Ammon's horn (tissue), 1 donor: ENCODE results near the gene RRP1B.
"Not testable (repeated sequence)": the region's sequence is repeated elsewhere in the genome, so short reads cannot be mapped to it uniquely, and the experiment has no call there.

Experiments used
- DNase-seq: peaks from one replicate; pipeline ENCODE4 v3.0.0-alpha.2; 2016; ENCODE audit warnings: low spot score

Gene RRP1B

DNA sequence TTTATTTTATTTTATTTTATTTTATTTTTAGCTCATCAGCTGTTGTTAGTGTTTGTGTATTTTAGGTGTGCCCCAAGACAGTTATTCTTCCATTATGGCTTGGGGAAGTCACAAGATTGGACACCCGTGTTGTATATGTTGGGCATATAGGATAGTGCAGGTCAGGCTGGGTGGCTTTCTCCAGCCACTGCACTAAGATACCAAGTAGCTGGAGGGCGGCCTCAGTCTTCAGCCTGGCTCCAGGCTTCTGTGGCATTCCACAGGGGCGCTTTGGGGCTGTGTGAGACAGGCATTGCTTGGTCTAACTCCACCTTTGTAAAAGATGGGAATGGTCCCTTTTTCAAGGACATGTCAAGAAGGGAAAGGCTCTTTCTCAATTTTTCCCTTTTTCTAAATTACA lies 16.5 kb downstream of the RRP1B start:
- no peak for DNase-seq

DNA sequence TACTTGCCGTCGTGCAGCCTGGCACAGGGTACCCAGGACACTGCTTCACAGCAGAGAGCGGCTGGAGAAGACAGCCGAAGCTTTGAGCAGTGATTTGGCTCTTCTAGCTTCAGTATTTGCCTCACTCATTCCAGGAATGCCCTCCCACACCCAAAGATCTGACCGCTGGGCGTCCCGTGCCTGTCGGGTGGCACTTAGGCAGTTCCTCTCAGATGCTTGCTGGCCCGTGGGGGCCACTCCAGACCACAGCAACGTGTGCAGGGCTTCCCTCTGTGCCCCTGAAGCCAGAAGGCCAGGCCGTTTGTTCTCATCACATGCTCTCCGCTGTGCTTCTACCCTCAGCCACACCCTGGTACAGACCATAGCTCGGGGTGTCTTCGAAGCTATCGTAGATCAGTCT lies 17.0 kb downstream of the RRP1B start:
- no peak for DNase-seq

DNA sequence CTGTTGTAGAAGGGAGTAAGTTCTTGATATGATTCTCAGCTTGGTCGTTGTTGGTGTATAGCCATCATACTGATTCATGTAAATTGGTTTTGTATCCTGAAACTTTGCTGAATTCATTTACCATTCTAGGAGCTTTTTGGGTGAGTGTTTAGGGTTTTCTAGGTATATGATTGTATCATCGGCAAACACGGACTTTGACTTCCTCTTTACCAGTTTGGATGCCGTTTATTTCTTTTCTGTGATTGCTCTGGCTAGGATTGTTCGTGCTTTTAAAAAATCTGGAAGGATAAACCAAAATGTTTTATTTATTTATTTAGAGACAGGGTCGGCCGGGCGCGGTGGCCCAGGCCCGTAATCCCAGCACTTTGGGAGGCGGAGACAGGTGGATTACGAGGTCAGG lies 20.6 kb downstream of the RRP1B start:
- no peak for DNase-seq

DNA sequence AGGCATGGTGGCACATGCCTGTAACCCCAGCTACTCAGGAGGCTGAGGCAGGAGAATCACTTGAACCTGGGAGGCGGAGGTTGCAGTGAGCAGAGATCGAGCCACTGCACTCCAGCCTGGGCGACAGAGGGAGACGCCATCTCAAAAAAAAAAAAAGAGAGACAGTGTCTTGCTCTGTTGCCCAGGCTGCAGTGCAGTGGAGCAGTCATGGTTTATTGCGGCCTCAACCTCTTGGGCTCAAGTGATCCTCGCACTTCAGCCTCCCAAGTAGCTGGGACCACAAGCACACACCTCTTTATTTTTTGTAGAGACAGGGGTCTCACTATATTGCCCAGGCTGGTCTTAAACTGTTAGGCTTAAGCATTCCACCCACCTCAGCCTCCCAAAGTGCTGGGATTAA lies 21.1 kb downstream of the RRP1B start:
- DNase-seq: not testable (repeated sequence)

DNA sequence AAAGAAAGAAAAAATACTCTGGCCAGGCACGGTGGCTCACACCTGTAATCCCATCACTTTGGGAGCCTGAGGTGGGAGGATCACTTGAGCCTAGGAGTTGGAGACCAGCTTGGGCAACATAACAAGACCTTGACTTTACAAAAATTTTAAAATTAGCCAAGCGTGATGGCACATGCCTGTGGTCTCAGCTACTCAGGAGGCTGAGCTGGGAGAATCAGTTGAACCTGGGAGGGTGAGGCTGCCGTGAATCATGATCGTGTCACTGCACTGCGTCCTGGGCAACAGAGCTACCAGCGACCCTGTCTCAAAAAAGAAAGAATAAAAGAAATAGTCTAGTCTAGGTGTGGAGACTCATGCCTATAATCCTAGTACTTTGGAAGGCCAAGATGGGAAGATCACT lies 22.3 kb downstream of the RRP1B start:
- DNase-seq: no peak

DNA sequence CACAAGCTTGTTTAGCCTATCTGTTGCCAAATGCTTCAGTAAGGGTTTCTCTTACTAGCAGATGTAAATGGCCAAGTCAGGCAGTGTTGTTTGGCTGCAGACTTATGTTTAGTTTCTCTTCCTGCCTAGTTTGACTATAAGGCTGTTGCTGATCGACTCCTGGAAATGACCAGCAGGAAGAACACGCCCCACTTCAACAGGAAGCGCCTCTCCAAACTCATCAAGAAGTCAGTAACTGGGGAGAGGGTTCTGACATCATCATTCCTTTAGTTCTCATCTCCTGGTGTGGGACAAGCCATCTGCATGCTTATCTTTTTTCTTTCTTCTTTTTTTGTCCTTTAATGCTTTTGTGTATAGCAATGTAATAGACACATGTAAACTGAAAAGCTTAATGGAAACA lies 25.1 kb downstream of the RRP1B start:
- DNase-seq: no peak

DNA sequence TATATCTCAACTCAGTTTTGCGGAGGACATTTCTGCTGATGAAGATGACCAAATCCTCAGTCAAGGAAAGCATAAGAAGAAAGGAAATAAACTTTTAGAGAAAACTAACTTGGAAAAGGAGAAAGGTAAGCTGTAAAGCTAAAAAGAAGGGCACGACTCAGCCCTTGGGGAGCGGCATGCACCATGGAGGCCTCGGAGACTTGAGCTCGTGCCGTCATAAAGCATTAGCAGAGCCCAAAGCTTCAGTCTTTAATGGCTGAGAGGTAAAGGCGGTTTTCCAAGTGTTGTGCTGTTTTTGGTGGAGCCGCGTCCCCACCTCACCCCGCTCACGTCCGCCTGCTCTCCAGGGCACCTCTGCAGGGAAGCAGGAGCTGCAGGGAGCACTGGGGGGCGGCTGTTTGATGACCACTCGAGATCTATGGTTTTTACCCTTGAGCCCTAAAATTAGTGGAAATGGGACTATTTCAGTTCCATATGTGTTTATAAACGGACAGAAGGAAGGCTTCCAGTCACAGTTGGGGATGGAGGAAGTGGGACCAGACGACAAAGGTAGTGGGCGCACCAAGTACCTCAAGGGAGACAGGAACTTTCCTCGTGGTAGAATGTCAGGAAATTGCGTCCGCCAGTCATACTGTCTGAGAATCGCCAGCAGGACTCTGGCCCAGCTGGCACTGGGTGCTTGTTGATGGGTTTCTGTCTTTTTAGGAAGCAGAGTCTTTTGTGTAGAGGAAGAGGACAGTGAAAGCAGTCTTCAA lies 27.6 kb downstream of the RRP1B start:
- DNase-seq: no peak

DNA sequence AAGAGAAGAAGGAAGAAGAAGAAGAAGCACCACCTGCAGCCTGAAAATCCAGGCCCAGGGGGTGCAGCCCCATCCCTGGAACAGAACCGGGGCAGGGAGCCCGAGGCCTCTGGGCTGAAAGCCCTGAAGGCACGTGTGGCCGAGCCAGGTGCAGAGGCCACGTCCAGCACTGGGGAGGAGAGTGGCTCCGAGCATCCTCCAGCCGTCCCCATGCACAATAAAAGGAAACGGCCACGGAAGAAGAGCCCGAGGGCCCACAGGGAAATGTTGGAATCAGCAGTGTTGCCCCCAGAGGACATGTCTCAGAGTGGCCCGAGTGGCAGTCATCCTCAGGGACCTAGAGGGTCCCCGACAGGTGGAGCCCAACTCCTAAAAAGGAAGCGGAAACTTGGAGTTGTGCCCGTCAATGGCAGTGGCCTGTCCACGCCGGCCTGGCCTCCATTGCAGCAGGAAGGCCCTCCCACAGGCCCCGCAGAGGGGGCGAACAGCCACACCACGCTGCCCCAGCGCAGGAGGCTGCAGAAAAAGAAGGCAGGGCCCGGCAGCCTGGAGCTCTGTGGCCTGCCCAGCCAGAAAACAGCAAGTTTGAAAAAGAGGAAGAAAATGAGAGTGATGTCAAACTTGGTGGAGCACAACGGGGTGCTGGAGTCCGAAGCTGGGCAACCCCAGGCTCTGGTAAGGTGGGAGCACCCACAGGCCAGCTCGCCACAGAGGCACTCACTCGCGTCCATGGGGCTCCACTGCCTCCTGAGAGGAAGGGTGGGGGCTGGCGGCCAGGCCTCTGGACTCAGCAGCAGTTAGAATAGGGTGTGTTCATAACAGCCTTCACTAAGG lies 28.4 kb downstream of the RRP1B start:
- DNase-seq: no peak

DNA sequence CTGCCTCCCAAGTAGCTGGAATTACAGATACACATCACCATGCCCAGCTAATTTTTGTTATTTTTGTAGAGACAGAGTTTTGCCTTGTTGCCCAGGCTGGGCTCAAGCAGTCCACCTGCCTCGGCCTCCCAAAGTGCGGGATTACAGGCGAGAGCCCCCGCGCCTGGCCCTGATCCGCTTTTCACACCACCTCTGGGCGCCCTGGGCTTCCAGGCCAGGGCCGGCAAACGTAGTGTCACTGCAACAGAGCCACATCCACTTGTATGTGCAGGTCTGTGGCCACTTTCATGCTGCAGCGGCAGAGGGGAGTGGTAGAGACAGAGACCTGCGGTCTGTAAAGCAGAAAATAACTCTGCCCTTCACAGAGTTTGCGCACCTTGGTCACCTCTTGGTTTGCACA lies 29.5 kb downstream of the RRP1B start:
- no peak for DNase-seq

DNA sequence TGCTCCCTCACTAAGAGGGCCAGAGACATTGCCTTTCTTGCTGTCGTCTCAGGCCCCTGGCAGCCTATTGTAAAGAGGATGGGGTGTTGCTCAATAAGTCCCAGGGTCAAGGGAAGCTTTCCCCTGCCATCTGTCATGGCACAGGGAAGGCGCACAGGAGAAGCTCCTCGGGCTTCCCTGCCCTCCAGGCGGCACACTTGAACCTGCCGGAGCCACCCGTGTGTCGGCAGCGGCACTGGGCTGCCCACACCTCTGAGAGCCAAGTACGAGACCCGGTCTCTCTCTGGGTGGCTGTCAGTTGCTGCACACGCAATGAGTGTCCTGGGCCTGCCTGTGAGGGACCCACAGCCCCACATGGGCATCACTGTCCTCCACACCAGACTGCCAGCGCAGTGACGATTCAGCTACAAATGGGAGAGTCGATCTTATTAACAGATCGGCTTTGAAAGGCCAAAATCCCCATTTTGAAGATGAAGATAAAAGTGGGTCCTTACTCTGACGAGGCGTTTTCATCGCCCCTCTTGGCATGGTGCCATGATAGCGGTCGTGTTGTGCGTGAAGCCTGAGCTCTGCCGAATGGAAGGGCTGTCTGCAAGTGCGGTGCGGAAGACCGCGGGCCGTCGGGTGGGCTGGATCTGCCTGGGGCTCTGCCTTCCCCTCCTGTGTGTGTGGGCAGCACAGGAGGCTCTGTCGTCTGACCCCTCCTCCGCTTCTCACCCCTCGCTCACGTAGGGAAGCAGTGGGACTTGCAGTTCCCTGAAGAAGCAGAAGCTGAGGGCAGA lies 30.4 kb downstream of the RRP1B start:
- no peak for DNase-seq

DNA sequence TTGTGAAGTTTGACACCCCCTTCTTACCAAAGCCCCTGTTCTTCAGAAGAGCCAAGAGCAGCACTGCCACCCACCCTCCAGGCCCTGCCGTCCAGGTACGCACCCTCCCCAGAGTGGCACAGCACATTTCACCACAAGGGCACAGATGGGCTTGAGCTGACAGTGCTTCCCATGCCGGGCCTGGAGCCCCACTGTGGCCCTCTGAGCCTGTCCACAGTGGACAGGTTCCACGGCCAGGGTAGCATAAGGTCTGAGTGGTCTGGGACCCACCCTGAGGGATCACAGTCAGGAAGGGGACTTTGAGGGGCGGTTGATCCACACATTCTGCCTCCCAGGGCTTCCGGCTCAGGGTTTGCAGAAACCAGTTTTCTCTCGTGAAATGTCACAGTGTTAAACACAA lies 31.0 kb downstream of the RRP1B start:
- no peak for DNase-seq

DNA sequence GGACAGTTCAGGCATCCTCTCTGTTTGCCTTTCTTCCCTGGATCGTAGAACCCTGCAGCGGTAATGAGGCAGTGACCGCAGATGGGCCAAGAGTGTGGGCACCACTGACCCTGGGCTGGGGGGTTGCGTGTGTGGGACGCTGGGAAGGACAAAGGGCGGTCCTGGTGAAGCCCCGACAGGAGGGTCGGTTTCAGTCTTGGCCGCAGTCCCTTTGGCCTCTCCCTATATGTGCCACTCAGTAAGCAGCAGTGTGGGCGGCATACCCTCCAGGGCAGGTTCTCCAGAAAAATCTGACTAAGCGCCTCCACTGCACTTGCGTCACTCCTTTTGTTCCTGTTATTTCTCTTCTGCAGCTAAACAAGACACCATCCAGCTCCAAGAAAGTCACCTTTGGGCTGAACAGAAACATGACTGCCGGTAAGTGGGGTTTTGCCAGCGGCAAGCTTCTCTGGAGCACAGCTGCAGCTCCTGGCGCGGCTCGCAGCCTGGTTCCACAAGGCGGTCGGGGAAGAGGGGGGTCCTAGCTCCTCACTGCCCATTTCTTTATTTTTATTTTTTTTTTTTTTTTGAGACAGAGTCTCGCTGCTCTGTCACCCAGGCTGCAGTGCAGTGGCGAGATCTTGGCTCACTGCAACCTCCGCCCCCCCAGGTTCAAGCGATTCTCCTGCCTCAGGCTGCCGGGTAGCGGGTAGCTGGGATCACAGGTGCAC lies 31.9 kb downstream of the RRP1B start:
- no peak for DNase-seq

DNA sequence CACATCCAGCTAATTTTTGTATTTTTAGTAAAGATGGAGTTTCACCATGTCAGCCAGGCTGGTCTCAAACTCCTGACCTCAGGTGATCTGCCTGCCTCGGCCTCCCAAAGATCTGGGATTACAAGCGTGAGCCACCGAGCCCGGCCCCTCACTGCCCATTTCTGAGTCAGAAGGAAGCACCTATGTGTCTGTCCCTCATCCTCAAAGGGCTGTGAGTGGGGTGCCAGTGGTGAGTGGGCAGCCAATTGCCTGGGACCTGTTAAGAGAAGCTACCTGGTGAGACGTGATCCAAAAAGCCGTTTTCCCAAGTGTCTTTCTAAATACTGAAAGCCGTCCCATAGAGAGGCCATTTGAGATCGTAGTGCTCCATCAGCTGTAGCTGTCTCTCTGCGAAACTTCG lies 32.4 kb downstream of the RRP1B start:
- DNase-seq: no peak

DNA sequence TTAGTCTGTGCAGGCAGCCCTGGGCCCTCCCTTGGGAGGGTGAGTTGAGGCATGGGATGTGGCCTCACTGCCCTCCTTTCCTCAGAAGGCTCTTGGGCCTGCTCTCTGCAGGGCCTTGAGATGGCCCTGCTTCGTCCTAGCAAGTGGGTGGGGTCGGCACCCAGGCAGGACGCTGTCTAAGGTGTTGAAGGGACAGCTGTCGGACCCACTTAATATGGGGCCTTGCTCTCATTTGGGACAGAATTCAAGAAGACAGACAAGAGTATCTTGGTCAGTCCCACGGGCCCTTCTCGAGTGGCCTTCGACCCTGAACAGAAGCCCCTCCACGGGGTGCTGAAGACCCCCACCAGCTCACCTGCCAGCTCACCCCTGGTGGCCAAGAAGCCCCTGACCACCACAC lies 33.6 kb downstream of the RRP1B start:
- no peak for DNase-seq

DNA sequence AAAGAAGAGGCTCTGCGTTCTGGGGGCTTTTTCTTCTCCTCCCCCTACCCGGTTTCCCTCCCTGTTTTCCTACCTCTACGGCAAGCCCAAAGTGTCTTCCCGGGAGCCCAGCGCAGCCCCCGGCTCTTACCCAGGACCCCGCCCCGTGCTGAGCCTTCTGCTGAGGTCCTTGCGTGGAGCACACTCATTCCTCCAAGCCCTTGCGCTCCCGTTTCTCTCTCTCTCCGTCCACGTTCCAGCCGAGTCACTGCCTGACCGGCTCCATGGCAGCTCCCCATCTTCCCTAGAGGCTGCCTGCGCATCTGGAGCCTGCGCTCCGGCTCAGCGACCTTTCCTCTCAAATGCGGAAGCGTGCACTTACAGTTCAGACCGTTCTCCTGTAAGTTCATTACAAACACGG lies 34.6 kb downstream of the RRP1B start:
- DNase-seq: no peak

DNA sequence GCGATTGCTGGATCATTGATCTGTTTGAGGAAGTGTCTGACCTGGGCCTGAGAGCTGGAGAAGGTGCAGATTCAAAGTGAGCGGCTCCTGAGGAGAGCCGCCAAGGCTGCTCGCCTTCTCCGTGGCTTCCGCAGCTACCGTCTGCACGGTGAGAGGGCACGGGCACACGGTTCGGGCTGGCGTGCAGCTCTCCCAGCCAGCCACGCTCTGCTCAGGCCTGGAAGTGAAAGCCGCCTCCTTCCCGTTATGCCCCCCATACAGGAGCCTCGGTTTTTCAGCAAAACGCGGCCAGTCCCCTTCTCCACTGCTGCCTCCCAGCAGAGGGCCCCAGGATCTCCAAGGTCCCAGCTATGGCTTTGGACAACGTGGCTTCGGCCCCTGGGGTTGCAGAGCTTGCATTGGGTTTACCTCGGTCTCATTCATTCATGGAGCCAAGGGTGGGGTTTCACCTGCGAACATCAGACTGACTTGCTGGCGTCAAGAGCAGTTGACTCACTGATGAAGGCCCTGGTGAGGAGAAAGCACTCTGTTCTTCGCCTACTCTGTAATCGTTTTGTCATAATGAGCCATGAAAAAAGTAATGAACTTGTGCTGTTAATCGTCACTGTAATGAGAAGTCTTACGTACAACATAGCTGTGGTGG lies 35.2 kb downstream of the RRP1B start:
- DNase-seq: no peak

DNA sequence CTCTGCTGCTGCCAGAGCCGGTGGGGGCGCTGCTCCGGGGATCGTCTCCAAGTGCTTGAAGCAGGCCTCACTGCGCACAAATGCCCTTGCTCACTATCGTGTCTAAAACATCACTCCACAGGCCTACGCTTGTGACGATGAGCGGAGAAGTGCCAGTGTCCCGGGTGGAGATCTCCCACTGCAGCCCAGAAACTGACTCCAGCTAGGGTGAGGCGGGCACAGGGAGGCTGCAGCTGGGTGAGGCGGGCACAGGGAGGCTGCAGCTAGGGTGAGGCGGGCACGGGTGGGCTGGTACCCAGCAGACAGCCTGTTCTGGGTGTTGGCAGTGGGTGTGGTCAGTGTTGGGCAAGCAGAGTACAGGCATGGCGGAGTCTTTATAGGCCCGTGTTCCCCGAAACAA lies 36.9 kb downstream of the RRP1B start:
- no peak for DNase-seq

DNA sequence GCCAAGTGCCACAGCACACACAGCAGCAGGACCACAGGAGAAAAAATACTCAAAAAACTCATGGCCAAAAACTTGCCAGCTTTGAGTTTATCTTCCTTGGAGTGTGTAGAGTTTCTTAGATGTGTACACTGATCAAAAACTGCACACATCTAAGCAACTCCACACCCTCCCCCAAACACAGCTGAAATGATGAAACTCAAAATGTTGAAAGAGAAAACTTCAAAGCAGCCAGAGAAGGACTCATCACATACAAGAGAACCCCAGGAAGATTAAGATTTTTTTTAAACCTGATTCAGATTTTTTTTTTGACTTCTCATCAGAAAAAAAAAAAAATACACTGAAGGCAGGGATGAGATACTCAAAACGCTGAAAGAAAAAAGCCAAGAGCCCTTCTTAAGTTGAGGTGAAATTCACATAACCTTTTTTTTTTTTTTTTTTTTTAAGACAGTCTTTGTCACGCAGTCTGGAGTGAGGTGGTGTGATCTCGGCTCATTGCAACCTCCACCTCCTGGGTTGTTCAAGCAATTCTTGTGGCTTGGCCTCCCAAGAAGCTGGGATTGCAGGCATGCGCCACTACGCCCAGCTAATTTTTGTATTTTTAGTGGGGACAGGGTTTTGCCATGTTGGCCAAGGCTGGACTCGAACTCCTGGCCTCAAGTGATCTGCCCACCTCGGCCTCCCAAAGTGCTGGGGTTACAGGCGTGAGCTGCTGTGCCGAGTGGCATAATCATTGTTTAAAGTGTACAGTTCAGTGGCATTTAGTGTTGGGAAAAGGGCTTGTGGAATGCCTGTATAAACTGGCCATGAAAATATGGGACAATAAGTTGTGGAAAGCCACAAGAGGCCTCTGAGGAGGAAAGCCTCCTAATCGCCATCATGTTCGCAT lies 38.6 kb downstream of the RRP1B start:
- no peak for DNase-seq

DNA sequence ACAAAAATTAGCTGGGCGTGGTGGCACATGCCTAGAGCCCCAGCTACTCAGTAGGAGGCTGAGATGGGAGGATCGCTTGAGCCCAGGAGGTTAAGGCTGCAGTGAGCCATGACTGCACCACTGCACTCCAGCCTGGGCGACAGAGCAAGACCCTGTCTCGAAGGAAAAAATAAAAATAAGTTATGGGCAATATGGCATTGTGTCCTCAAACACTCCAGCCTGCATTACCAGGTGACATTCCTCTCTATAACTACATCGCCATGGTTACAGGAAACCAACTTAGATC lies 40.1 kb downstream of the RRP1B start:
- not testable (repeated sequence) for DNase-seq

DNA sequence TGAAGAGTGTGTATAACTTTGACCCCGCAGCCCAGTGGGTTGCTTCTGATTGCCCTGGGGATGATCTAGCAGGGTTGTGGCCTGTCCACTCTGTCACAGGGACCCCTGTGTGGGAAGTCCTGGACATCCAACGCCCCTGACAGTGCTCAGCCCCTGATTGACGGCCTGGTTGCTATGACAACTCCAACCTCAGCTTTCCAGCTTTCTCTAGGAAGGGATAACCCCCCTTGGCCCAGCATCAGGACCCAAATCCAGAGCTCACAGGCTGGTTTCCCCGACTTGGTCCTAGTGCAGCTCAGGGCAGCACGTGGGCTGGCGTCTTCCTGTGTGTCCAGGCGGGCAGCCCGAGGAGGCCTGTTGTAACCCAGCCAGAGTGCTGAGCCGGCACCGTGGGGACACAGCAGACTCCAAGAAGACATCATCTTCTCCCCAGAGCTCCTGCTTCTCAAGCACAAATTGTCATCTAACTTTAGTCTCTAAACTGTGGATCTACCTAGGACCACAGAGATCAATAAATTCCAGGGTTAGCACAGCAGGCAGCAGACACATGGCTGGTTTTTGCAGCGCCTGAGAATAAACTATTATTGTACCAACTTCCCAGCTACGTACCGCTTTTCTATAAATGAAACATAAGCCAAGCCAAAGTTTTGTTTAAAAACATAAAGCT lies 40.7 kb downstream of the RRP1B start:
- no peak for DNase-seq
